MCF 10A (cell line): ENCODE data around the gene SLC4A3. TPM values are rescaled to one million over a fixed set of nuclear protein-coding genes. Genes with fewer than 3 reads are reported as not detected.

ENCODE experiments used
- BruUV-seq: library from RNA; stranded (reverse); fragments of 400-500 nt; replicated peaks from 2 replicates; lab custom pipeline; 2021; lab: Mats Ljungman, UMichigan
- CTCF ChIA-PET: fragments of 300-600 bp; sonication (Branson Sonifier 250); formaldehyde crosslinking; extraction: SDS; loops from one replicate; lab custom pipeline; 2021; ENCODE audit warnings: antibody characterized with exemption, inconsistent platforms; lab: Yijun Ruan, JAX
- POLR2A ChIA-PET: fragments of 300-600, 350-650 bp; sonication (Branson Sonifier 250); formaldehyde crosslinking; extraction: SDS; loops from one replicate; lab custom pipeline; 2020; ENCODE audit warnings: antibody characterized with exemption, inconsistent platforms; lab: Yijun Ruan, JAX
- DNase-seq: peaks from one replicate; pipeline ENCODE4 v3.0.0-alpha.2; 2018; ENCODE audit not compliant: unreplicated experiment
- H3K27ac Mint-ChIP-seq: one replicate; pipeline ENCODE4 v1.8.0; 2022; ENCODE audit warnings: mild to moderate bottlenecking, low read depth, mixed read lengths; ENCODE audit not compliant: unreplicated experiment
- H3K27me3 Mint-ChIP-seq: one replicate; pipeline ENCODE4 v1.8.0; 2022; ENCODE audit warnings: mixed read lengths; ENCODE audit not compliant: insufficient read depth, unreplicated experiment
- H3K36me3 Mint-ChIP-seq: one replicate; pipeline ENCODE4 v1.8.0; 2022; ENCODE audit warnings: mild to moderate bottlenecking, moderate library complexity, mixed read lengths; ENCODE audit not compliant: insufficient read depth, unreplicated experiment
- H3K4me1 Mint-ChIP-seq: one replicate; pipeline ENCODE4 v1.8.0; 2022; ENCODE audit warnings: mixed read lengths; ENCODE audit not compliant: insufficient read depth, unreplicated experiment
- H3K4me3 Mint-ChIP-seq: one replicate; pipeline ENCODE4 v1.8.0; 2022; ENCODE audit warnings: mild to moderate bottlenecking, moderate library complexity, mixed read lengths; ENCODE audit not compliant: unreplicated experiment
- H3K9me3 Mint-ChIP-seq: one replicate; pipeline ENCODE4 v1.8.0; 2022; ENCODE audit warnings: mixed read lengths; ENCODE audit not compliant: unreplicated experiment
- CTCF ChIP-seq: fragments of 200-600 bp; IDR thresholded peaks from one replicate; pipeline ENCODE4 v1.8.0; 2022; ENCODE audit warnings: antibody characterized with exemption, mild to moderate bottlenecking; ENCODE audit not compliant: unreplicated experiment
- intact Hi-C: fragments of 100-400 bp; cut with micrococcal nuclease; formaldehyde crosslinking; loops from 2 replicates; pipeline ENCODE4 v1.14.1; 2022
- total RNA-seq: library from RNA; stranded (reverse); gene quantifications from 2 replicates; pipeline ENCODE4 v1.2.3, GENCODE V29; 2022

SLC4A3 gene
- total RNA-seq, 1 experiment from 2014 or later, result 4.7 TPM

- BruUV-seq, result TSS peak; percentile 72
- Mint-ChIP-seq H3K4me1 (no peaks in the 10 kb centered on the region), H3K27ac (peak overlapping the region; percentile 98), H3K9me3 (no peaks in the 10 kb centered on the region), H3K27me3 (no peaks in the 10 kb centered on the region), H3K36me3 (peaks cover 15% of the 10 kb centered on the region), H3K4me3 (peak overlapping the region; percentile 96)
- intact Hi-C loops, result loop anchor here (5.0 kb wide), 1 partner anchor 89 kb away; no protein-coding TSS in a partner anchor
- ChIA-PET CTCF (interaction anchor here (0.6 to 2.7 kb wide), 5 partner anchors 36 to 475 kb away, joined by 3 to 15 read pairs (median 4); no protein-coding TSS in a partner anchor), POLR2A (interaction anchor here (0.6 to 4.0 kb wide), 28 partner anchors 10 to 1922 kb away, joined by 3 to 49 read pairs (median 4); partner anchors contain the start of genes ANKZF1, ATG9A, CHPF and CNPPD1)
- DNase-seq, result peak; percentile 10
- TF ChIP-seq CTCF, result no peak
These were observed 28.9 kb upstream of the SLC4A3 start for GRCh38 chr2:219598308-219599078.

- no peaks in the 10 kb centered on the region for H3K9me3 Mint-ChIP-seq
- no peaks in the 10 kb centered on the region for H3K4me1 Mint-ChIP-seq
- POLR2A ChIA-PET, result no interaction called here
- H3K27ac Mint-ChIP-seq, result peak overlapping the region; percentile 71
- H3K27me3 Mint-ChIP-seq, result no peaks in the 10 kb centered on the region
- BruUV-seq, result no TSS peak
- intact Hi-C loops, result no loop called here
- DNase-seq, result no peak
- peaks cover 38% of the 10 kb centered on the region for H3K36me3 Mint-ChIP-seq
- CTCF ChIA-PET, result interaction anchor here (0.5 to 1.3 kb wide), 5 partner anchors 42 to 698 kb away, joined by 3 to 6 read pairs (median 3); no protein-coding TSS in a partner anchor
- no peak for TF ChIP-seq CTCF
- H3K4me3 Mint-ChIP-seq, result no peak overlapping the region
These were observed 23.7 kb upstream of the SLC4A3 start for GRCh38 chr2:219603771-219604170.

- CTCF ChIA-PET, result interaction anchor here (0.6 to 0.7 kb wide), 2 partner anchors 43 to 146 kb away, joined by 3 read pairs; no protein-coding TSS in a partner anchor
- no peaks in the 10 kb centered on the region for H3K4me1 Mint-ChIP-seq
These were observed 21.8 kb upstream of the SLC4A3 start for GRCh38 chr2:219605607-219605954.

More at GRCh38 chr2:219605607-219605954, 21.8 kb upstream of the SLC4A3 start:
- TF ChIP-seq CTCF, result no peak
- DNase-seq, result no peak
- intact Hi-C loops, result no loop called here
- no TSS peak for BruUV-seq
- peaks cover 36% of the 10 kb centered on the region for H3K36me3 Mint-ChIP-seq
- no peaks in the 10 kb centered on the region for H3K27me3 Mint-ChIP-seq
- no peaks in the 10 kb centered on the region for H3K9me3 Mint-ChIP-seq
- POLR2A ChIA-PET, result no interaction called here
- H3K27ac Mint-ChIP-seq, result no peak overlapping the region
- no peak overlapping the region for H3K4me3 Mint-ChIP-seq
